ENCODE measurements around the gene EBP.

The EBP gene

GRCh38 chrX:48474581-48474980, 47.0 kb upstream of the EBP start:
- Histone ChIP-seq H3K27me3 (ENCODE audit: insufficient read depth, low read length, poor library complexity) (no peaks in the 10 kb centered on the region), H3K23ac (ENCODE audit: low read length) (no peak overlapping the region), H3K36me3 (ENCODE audit: control insufficient read depth, insufficient read depth, low read length) (no peaks in the 10 kb centered on the region), H2AK5ac (ENCODE audit: low read length) (no peak overlapping the region), H3K4ac (ENCODE audit: low read depth, low read length) (no peak overlapping the region), H3K9ac (ENCODE audit: low read length) (no peak overlapping the region), H3K27ac (ENCODE audit: low read depth, low read length) (no peak overlapping the region), H2BK15ac (replicated peaks; ENCODE audit: low read depth) (no peak overlapping the region), H2BK5ac (ENCODE audit: low read length) (no peak overlapping the region), H3K4me2 (ENCODE audit: low read length) (no peak overlapping the region), H4K8ac (ENCODE audit: low read depth, low read length) (no peak overlapping the region), H3K56ac (ENCODE audit: low read length) (no peak overlapping the region), H3K4me1 (ENCODE audit: control insufficient read depth, low read depth, low read length) (no peaks in the 10 kb centered on the region), H2BK120ac (ENCODE audit: low read depth, low read length) (no peak overlapping the region), H3K79me2 (ENCODE audit: control insufficient read depth, insufficient read depth, low read length) (peaks cover 15% of the 10 kb centered on the region), H3K18ac (ENCODE audit: low read length) (no peak overlapping the region), H3K79me1 (ENCODE audit: low read length) (peaks cover 4% of the 10 kb centered on the region), H4K5ac (ENCODE audit: low read length) (no peak overlapping the region), H3K4me3 (ENCODE audit: low read length) (no peak overlapping the region)
- no peak for DNase-seq
- WGBS (ENCODE audit: extremely low coverage, insufficient coverage, low lambda C conversion rate) = no CpG with 5 or more reads among the region's 6 CpGs

DNA sequence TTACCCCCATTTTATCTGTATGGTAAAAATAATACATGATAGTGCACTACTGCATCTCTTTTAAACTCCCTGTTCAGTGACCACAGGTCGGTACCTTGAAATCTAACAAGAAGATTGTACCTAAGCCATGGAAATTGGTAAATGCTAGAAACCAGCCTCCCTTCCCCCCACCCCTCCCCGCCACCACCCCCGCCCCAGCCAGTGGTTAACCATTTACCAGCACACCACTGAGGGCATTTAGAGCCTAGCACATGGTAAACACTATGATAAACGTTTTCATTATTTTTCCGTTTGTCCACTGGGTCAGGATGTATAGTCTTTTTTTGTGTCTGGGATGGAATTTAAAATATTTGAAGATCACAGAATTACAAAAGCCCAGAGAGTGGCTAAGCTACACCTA, 46.3 kb upstream of the EBP start:
- Histone ChIP-seq H3K27me3 (ENCODE audit: insufficient read depth, low read length, poor library complexity) (no peaks in the 10 kb centered on the region), H2BK120ac (ENCODE audit: low read depth, low read length) (no peak overlapping the region), H3K4me3 (ENCODE audit: low read length) (peak overlapping the region; percentile 88), H3K18ac (ENCODE audit: low read length) (no peak overlapping the region), H2AK5ac (ENCODE audit: low read length) (no peak overlapping the region), H3K56ac (ENCODE audit: low read length) (peak overlapping the region; percentile 82), H3K27ac (ENCODE audit: low read depth, low read length) (no peak overlapping the region), H3K79me1 (ENCODE audit: low read length) (peaks cover 4% of the 10 kb centered on the region), H2BK5ac (ENCODE audit: low read length) (no peak overlapping the region), H3K9ac (ENCODE audit: low read length) (peak overlapping the region; percentile 65), H3K4me1 (ENCODE audit: control insufficient read depth, low read depth, low read length) (no peaks in the 10 kb centered on the region), H3K79me2 (ENCODE audit: control insufficient read depth, insufficient read depth, low read length) (peaks cover 15% of the 10 kb centered on the region), H3K36me3 (ENCODE audit: control insufficient read depth, insufficient read depth, low read length) (no peaks in the 10 kb centered on the region), H4K8ac (ENCODE audit: low read depth, low read length) (peak overlapping the region; percentile 13), H3K23ac (ENCODE audit: low read length) (no peak overlapping the region), H3K4ac (ENCODE audit: low read depth, low read length) (no peak overlapping the region), H2BK15ac (replicated peaks; ENCODE audit: low read depth) (no peak overlapping the region), H4K5ac (ENCODE audit: low read length) (no peak overlapping the region), H3K4me2 (ENCODE audit: low read length) (peak overlapping the region; percentile 56)
- peak; percentile 12 for DNase-seq
- no CpG with 5 or more reads among the region's 5 CpGs for WGBS (ENCODE audit: extremely low coverage, insufficient coverage, low lambda C conversion rate)

- Histone ChIP-seq H2BK15ac (replicated peaks; ENCODE audit: low read depth) (no peak within 1 kb of the TSS), H2BK120ac (ENCODE audit: low read depth, low read length) (no peak within 1 kb of the TSS), H3K4ac (ENCODE audit: low read depth, low read length) (peak within 1 kb of the TSS; percentile 57), H3K4me3 (ENCODE audit: low read length) (peak within 1 kb of the TSS; percentile 88), H3K79me2 (ENCODE audit: control insufficient read depth, insufficient read depth, low read length) (peaks cover 15% of the 10 kb centered on the region), H3K4me1 (ENCODE audit: control insufficient read depth, low read depth, low read length) (no peaks in the 10 kb centered on the region), H2BK5ac (ENCODE audit: low read length) (no peak within 1 kb of the TSS), H3K9ac (ENCODE audit: low read length) (peak within 1 kb of the TSS; percentile 65), H2AK5ac (ENCODE audit: low read length) (no peak within 1 kb of the TSS), H4K5ac (ENCODE audit: low read length) (no peak within 1 kb of the TSS), H3K4me2 (ENCODE audit: low read length) (peak within 1 kb of the TSS; percentile 56), H3K18ac (ENCODE audit: low read length) (peak within 1 kb of the TSS; percentile 42), H3K27me3 (ENCODE audit: insufficient read depth, low read length, poor library complexity) (no peaks in the 10 kb centered on the region), H3K27ac (ENCODE audit: low read depth, low read length) (no peak within 1 kb of the TSS), H3K23ac (ENCODE audit: low read length) (no peak within 1 kb of the TSS), H3K36me3 (ENCODE audit: control insufficient read depth, insufficient read depth, low read length) (no peaks in the 10 kb centered on the region), H4K8ac (ENCODE audit: low read depth, low read length) (peak within 1 kb of the TSS; percentile 13), H3K79me1 (ENCODE audit: low read length) (peaks cover 4% of the 10 kb centered on the region), H3K56ac (ENCODE audit: low read length) (peak within 1 kb of the TSS; percentile 82)
- WGBS (ENCODE audit: extremely low coverage, insufficient coverage, low lambda C conversion rate) = no CpG with 5 or more reads among the region's 75 CpGs
- peak; percentile 86 for DNase-seq
Observed at GRCh38 chrX:48475774-48476577, 45.6 kb upstream of the EBP start, which contains the start of gene FTSJ1. FTSJ1 (plus strand) TSS chrX:48476199; CDS start chrX:48478048, 1,849 bp downstream.

DNA sequence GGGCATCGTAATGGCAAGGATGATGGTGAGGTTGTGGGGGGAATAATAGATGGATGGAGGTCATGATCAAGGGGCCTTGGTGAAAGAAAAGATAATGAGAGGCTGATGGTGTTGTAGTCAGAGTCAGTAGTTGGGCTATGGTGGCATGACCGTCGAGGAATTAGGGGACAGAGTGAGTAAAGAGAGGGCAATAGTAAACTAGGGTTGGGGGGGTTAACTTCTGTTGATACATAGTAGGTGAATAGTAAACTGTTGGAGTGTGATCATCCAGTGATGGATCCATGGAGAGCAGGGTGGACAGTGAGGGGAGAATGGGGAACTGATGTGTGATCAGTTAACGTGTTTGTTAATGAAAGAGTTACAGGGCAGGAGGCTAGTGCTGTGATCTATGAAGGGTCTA, 44.7 kb upstream of the EBP start:
- Histone ChIP-seq H3K79me1 (ENCODE audit: low read length) (peaks cover 4% of the 10 kb centered on the region), H3K56ac (ENCODE audit: low read length) (peak overlapping the region; percentile 82), H3K27me3 (ENCODE audit: insufficient read depth, low read length, poor library complexity) (no peaks in the 10 kb centered on the region), H3K4ac (ENCODE audit: low read depth, low read length) (no peak overlapping the region), H3K4me1 (ENCODE audit: control insufficient read depth, low read depth, low read length) (no peaks in the 10 kb centered on the region), H2BK15ac (replicated peaks; ENCODE audit: low read depth) (no peak overlapping the region), H3K36me3 (ENCODE audit: control insufficient read depth, insufficient read depth, low read length) (no peaks in the 10 kb centered on the region), H4K5ac (ENCODE audit: low read length) (no peak overlapping the region), H3K18ac (ENCODE audit: low read length) (no peak overlapping the region), H3K4me2 (ENCODE audit: low read length) (peak overlapping the region; percentile 32), H2BK120ac (ENCODE audit: low read depth, low read length) (no peak overlapping the region), H4K8ac (ENCODE audit: low read depth, low read length) (no peak overlapping the region), H3K23ac (ENCODE audit: low read length) (no peak overlapping the region), H2AK5ac (ENCODE audit: low read length) (no peak overlapping the region), H3K4me3 (ENCODE audit: low read length) (peak overlapping the region; percentile 88), H2BK5ac (ENCODE audit: low read length) (no peak overlapping the region), H3K9ac (ENCODE audit: low read length) (peak overlapping the region; percentile 65), H3K27ac (ENCODE audit: low read depth, low read length) (no peak overlapping the region), H3K79me2 (ENCODE audit: control insufficient read depth, insufficient read depth, low read length) (peaks cover 15% of the 10 kb centered on the region)
- WGBS (ENCODE audit: extremely low coverage, insufficient coverage, low lambda C conversion rate) = no CpG with 5 or more reads among the region's 4 CpGs
- no peak for DNase-seq

DNA sequence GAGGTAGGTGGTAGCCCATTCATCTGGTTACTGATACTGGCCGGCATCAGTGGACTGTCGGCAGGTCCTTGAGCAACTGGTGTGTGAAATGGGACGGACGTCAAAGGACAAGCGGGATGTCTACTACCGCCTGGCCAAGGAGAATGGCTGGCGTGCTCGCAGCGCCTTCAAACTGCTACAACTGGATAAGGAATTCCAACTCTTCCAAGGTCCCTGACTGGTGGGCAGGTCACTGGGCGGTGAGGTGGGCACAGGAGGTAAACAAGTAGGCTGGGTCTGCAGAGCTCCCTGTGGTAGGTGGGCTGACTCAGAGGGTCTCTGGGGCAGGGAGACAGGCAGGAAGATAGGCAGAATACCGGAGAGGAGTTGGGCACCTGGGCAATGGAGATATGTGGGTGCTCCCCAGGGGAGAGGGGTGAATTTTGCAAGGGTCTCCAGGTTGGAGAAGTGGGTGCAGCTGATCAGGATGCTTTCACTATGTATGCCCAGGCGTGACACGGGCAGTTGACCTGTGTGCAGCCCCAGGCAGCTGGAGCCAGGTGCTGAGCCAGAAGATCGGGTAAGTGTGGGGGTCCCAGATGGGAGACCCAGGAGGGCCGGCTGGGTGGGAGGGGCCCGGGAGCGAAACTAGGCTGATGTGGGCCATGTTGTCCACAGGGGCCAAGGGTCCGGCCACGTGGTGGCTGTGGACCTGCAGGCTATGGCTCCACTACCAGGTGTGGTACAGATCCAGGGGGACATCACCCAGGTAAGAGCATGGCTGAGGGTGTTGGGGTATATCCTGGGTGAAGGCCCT, 43.5 kb upstream of the EBP start:
- Histone ChIP-seq H3K23ac (ENCODE audit: low read length) (no peak overlapping the region), H3K27me3 (ENCODE audit: insufficient read depth, low read length, poor library complexity) (no peaks in the 10 kb centered on the region), H2BK120ac (ENCODE audit: low read depth, low read length) (no peak overlapping the region), H3K18ac (ENCODE audit: low read length) (no peak overlapping the region), H3K4me3 (ENCODE audit: low read length) (no peak overlapping the region), H4K5ac (ENCODE audit: low read length) (no peak overlapping the region), H3K4me1 (ENCODE audit: control insufficient read depth, low read depth, low read length) (no peaks in the 10 kb centered on the region), H3K4ac (ENCODE audit: low read depth, low read length) (no peak overlapping the region), H3K4me2 (ENCODE audit: low read length) (no peak overlapping the region), H3K36me3 (ENCODE audit: control insufficient read depth, insufficient read depth, low read length) (no peaks in the 10 kb centered on the region), H4K8ac (ENCODE audit: low read depth, low read length) (no peak overlapping the region), H3K56ac (ENCODE audit: low read length) (no peak overlapping the region), H2BK5ac (ENCODE audit: low read length) (no peak overlapping the region), H3K79me1 (ENCODE audit: low read length) (peaks cover 4% of the 10 kb centered on the region), H2AK5ac (ENCODE audit: low read length) (no peak overlapping the region), H3K79me2 (ENCODE audit: control insufficient read depth, insufficient read depth, low read length) (peaks cover 15% of the 10 kb centered on the region), H3K27ac (ENCODE audit: low read depth, low read length) (no peak overlapping the region), H2BK15ac (replicated peaks; ENCODE audit: low read depth) (no peak overlapping the region), H3K9ac (ENCODE audit: low read length) (no peak overlapping the region)
- WGBS (ENCODE audit: extremely low coverage, insufficient coverage, low lambda C conversion rate) = no CpG with 5 or more reads among the region's 19 CpGs
- no peak for DNase-seq
